Neural cell (in vitro differentiated cells): ENCODE results near the gene LSM5. TPM values are rescaled to one million over a fixed set of nuclear protein-coding genes. Genes with fewer than 3 reads are reported as not detected.

ENCODE experiments used
- H2AFZ ChIP-seq: fragments of 200-600, 300-800 bp; sonication (generic), shearing (Covaris generic); 2 replicates; pipeline ENCODE4 v1.6.0; 2014; ENCODE audit warnings: low read depth, mild to moderate bottlenecking, antibody characterized with exemption, low read length, moderate library complexity
- H3F3A ChIP-seq: fragments of 200-600 bp; shearing (Covaris generic); 2 replicates; pipeline ENCODE4 v1.6.1; 2016; ENCODE audit warnings: mild to moderate bottlenecking, moderate library complexity, mixed read lengths, antibody characterized with exemption, low read length; ENCODE audit not compliant: insufficient read depth, poor library complexity, severe bottlenecking
- H3K27ac ChIP-seq: fragments of 200-600, 300-800 bp; sonication (generic), shearing (Covaris generic); 2 replicates; pipeline ENCODE4 v1.5.1; 2014; ENCODE audit warnings: mild to moderate bottlenecking, low read length, moderate library complexity
- H3K27me3 ChIP-seq: fragments of 300-800, 200-600 bp; sonication (generic), shearing (Covaris generic); 2 replicates; pipeline ENCODE4 v1.6.0; 2014; ENCODE audit warnings: mild to moderate bottlenecking, low read depth, low read length, moderate library complexity; ENCODE audit not compliant: insufficient read depth
- H3K36me3 ChIP-seq: fragments of 300-800, 200-600 bp; sonication (generic), shearing (Covaris generic); 2 replicates; pipeline ENCODE4 v1.5.1; 2014; ENCODE audit warnings: mild to moderate bottlenecking, antibody characterized with exemption, low read length, moderate library complexity; ENCODE audit not compliant: insufficient read depth
- H3K4me2 ChIP-seq: fragments of 300-800, 200-600 bp; sonication (generic), shearing (Covaris generic); 2 replicates; pipeline ENCODE4 v1.6.0; 2014; ENCODE audit warnings: mild to moderate bottlenecking, low read length
- H3K4me3 ChIP-seq: fragments of 300-800, 200-600 bp; sonication (generic), shearing (Covaris generic); 2 replicates; pipeline ENCODE4 v1.5.1; 2014; ENCODE audit warnings: mild to moderate bottlenecking, low read length, moderate library complexity
- H3K79me2 ChIP-seq: fragments of 200-600 bp; shearing (Covaris generic); replicated peaks from 2 replicates; pipeline ENCODE4 v1.6.0; 2014; ENCODE audit warnings: mild to moderate bottlenecking, low read length, moderate library complexity; ENCODE audit not compliant: insufficient read depth
- H3K9ac ChIP-seq: fragments of 300-800, 200-600 bp; sonication (generic), shearing (Covaris generic); 2 replicates; pipeline ENCODE4 v1.6.1; 2016; ENCODE audit warnings: mild to moderate bottlenecking, low read length, mixed read lengths
- H3K9me2 ChIP-seq: fragments of 200-600 bp; shearing (Covaris generic); 2 replicates; pipeline ENCODE4 v1.6.1; 2016; ENCODE audit warnings: mild to moderate bottlenecking, low read length, mixed read lengths; ENCODE audit not compliant: insufficient read depth
- H3K9me3 ChIP-seq: fragments of 200-600, 300-800 bp; sonication (generic), shearing (Covaris generic); 2 replicates; pipeline ENCODE4 v1.6.1; 2016; ENCODE audit warnings: mild to moderate bottlenecking, mixed run types, low read length, moderate library complexity, mixed read lengths
- H4K20me1 ChIP-seq: fragments of 200-600 bp; shearing (Covaris generic); 2 replicates; pipeline ENCODE4 v1.6.1; 2016; ENCODE audit warnings: mild to moderate bottlenecking, mixed run types; ENCODE audit not compliant: insufficient read depth
- EP300 ChIP-seq: fragments of 450-650 bp; conservative IDR thresholded peaks from 2 replicates; pipeline ENCODE4 v1.6.1; 2014; ENCODE audit warnings: antibody characterized with exemption, mild to moderate bottlenecking, moderate library complexity; ENCODE audit not compliant: poor library complexity, severe bottlenecking
- EZH2 ChIP-seq: fragments of 200-600, 300-800 bp; shearing (Covaris generic), sonication (generic); IDR thresholded peaks from 2 replicates; pipeline ENCODE4 v1.6.1; 2014; ENCODE audit warnings: antibody characterized with exemption, low read length, borderline replicate concordance, mild to moderate bottlenecking; ENCODE audit not compliant: insufficient read depth, poor library complexity, severe bottlenecking
- MXI1 ChIP-seq: fragments of 450-650 bp; conservative IDR thresholded peaks from 2 replicates; pipeline ENCODE4 v1.6.1; 2014; ENCODE audit warnings: antibody characterized with exemption, mild to moderate bottlenecking; ENCODE audit not compliant: poor library complexity, severe bottlenecking
- POLR2AphosphoS5 ChIP-seq: IDR thresholded peaks from 2 replicates; pipeline ENCODE4 v1.6.1; 2012
- RAD21 ChIP-seq: fragments of 450-650 bp; conservative IDR thresholded peaks from 2 replicates; pipeline ENCODE4 v1.6.1; 2014; ENCODE audit warnings: antibody characterized with exemption, mild to moderate bottlenecking, moderate library complexity
- SMC3 ChIP-seq: fragments of 450-650 bp; conservative IDR thresholded peaks from 2 replicates; pipeline ENCODE4 v1.6.1; 2014; ENCODE audit warnings: antibody characterized with exemption, mild to moderate bottlenecking, moderate library complexity; ENCODE audit not compliant: poor library complexity
- TAF1 ChIP-seq: IDR thresholded peaks from 2 replicates; pipeline ENCODE4 v1.6.1; 2012; ENCODE audit warnings: low read depth
- polyA plus RNA-seq: library from polyadenylated mRNA; depleted of rRNA; stranded (reverse); fragments of >200 nt; gene quantifications from 2 replicates; pipeline ENCODE4 v1.2.3, GENCODE V29; 2014
- TF ChIP-seq, protein P1 (sequence below): fragments of 450-650 bp; IDR thresholded peaks from 2 replicates; pipeline ENCODE4 v1.5.1; 2014; ENCODE audit warnings: antibody characterized with exemption, mild to moderate bottlenecking, moderate library complexity; ENCODE audit not compliant: poor library complexity, severe bottlenecking
- TF ChIP-seq, protein P2 (sequence below): IDR thresholded peaks from 2 replicates; pipeline ENCODE4 v1.6.1; 2012; ENCODE audit warnings: borderline replicate concordance

The LSM5 gene
- polyA plus RNA-seq, 1 donor from 2014 or later, result 100 TPM

DNA sequence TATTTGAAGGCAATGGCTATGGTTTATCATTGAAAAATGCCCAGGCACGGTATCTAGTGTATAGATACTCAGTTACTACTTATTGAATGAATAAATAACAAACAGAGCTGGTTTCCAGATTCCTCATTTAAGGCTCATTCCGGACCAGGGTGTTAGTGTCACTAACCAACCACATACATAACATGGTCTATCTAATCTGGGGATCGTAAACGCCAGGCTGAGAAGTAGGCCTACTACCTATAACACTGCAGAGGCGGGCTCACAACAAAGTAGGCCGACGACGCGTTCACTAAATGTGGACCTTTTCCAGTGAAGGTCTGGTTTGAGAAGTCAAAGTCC lies 423 bp downstream of the LSM5 start:
- Histone ChIP-seq H3F3A (no peaks in the 10 kb centered on the region), H3K9me2 (no peaks in the 10 kb centered on the region), H3K27me3 (no peaks in the 10 kb centered on the region), H3K9ac (peak overlapping the region; percentile 81), H3K79me2 (peaks cover 12% of the 10 kb centered on the region), H3K4me3 (peak overlapping the region; percentile 91), H2AFZ (peak overlapping the region; percentile 84), H3K36me3 (no peaks in the 10 kb centered on the region), H4K20me1 (no peaks in the 10 kb centered on the region), H3K9me3 (no peaks in the 10 kb centered on the region), H3K27ac (peak overlapping the region; percentile 61), H3K4me2 (peak overlapping the region; percentile 87)
- TF ChIP-seq, protein P1, sequence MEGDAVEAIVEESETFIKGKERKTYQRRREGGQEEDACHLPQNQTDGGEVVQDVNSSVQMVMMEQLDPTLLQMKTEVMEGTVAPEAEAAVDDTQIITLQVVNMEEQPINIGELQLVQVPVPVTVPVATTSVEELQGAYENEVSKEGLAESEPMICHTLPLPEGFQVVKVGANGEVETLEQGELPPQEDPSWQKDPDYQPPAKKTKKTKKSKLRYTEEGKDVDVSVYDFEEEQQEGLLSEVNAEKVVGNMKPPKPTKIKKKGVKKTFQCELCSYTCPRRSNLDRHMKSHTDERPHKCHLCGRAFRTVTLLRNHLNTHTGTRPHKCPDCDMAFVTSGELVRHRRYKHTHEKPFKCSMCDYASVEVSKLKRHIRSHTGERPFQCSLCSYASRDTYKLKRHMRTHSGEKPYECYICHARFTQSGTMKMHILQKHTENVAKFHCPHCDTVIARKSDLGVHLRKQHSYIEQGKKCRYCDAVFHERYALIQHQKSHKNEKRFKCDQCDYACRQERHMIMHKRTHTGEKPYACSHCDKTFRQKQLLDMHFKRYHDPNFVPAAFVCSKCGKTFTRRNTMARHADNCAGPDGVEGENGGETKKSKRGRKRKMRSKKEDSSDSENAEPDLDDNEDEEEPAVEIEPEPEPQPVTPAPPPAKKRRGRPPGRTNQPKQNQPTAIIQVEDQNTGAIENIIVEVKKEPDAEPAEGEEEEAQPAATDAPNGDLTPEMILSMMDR, result no peak
- no peak for TF ChIP-seq POLR2AphosphoS5
- TF ChIP-seq EP300, result no peak
- no peak for TF ChIP-seq EZH2
- TF ChIP-seq RAD21, result no peak
- no peak for TF ChIP-seq TAF1
- TF ChIP-seq, protein P2, sequence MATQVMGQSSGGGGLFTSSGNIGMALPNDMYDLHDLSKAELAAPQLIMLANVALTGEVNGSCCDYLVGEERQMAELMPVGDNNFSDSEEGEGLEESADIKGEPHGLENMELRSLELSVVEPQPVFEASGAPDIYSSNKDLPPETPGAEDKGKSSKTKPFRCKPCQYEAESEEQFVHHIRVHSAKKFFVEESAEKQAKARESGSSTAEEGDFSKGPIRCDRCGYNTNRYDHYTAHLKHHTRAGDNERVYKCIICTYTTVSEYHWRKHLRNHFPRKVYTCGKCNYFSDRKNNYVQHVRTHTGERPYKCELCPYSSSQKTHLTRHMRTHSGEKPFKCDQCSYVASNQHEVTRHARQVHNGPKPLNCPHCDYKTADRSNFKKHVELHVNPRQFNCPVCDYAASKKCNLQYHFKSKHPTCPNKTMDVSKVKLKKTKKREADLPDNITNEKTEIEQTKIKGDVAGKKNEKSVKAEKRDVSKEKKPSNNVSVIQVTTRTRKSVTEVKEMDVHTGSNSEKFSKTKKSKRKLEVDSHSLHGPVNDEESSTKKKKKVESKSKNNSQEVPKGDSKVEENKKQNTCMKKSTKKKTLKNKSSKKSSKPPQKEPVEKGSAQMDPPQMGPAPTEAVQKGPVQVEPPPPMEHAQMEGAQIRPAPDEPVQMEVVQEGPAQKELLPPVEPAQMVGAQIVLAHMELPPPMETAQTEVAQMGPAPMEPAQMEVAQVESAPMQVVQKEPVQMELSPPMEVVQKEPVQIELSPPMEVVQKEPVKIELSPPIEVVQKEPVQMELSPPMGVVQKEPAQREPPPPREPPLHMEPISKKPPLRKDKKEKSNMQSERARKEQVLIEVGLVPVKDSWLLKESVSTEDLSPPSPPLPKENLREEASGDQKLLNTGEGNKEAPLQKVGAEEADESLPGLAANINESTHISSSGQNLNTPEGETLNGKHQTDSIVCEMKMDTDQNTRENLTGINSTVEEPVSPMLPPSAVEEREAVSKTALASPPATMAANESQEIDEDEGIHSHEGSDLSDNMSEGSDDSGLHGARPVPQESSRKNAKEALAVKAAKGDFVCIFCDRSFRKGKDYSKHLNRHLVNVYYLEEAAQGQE, result no peak
- TF ChIP-seq SMC3, result no peak
- no peak for TF ChIP-seq MXI1

DNA sequence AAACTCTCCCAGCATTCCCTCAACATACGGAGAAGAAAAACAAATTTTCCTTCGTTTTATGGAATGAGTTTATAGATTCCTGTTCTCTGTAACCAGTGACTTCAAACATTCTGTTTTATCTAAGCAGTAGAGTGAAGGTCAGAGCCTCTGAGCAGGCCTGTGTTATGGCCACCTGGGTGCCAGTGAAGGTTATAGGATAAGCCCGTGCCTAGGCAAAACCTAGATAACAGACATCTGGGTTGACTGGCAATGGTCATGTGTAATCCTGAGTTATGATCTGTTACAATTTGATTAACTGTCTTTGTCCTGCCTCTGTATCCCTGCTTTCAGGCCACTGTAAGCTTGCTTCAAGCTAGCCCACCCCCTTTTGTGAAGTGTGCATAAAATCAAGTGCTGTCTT lies 8.3 kb downstream of the LSM5 start:
- H2AFZ ChIP-seq, result no peak overlapping the region
- no peaks in the 10 kb centered on the region for H3K27me3 ChIP-seq
- TF ChIP-seq SMC3 (no peak), TAF1 (no peak), MXI1 (no peak), EZH2 (no peak), EP300 (no peak), RAD21 (no peak), POLR2AphosphoS5 (no peak)
- TF ChIP-seq, protein P2, result no peak
- TF ChIP-seq, protein P1, result no peak
- no peaks in the 10 kb centered on the region for H3K79me2 ChIP-seq
- H3K4me2 ChIP-seq, result no peak overlapping the region
- no peaks in the 10 kb centered on the region for H3K9me2 ChIP-seq
- H3K4me3 ChIP-seq, result no peak overlapping the region
- H4K20me1 ChIP-seq, result no peaks in the 10 kb centered on the region
- H3K27ac ChIP-seq, result no peak overlapping the region
- H3F3A ChIP-seq, result no peaks in the 10 kb centered on the region
- H3K9me3 ChIP-seq, result no peaks in the 10 kb centered on the region
- H3K9ac ChIP-seq, result no peak overlapping the region
- H3K36me3 ChIP-seq, result no peaks in the 10 kb centered on the region
